ENCODE measurements around the gene IMMP2L.

- TF ChIP-seq CTCF (IDR thresholded peaks at IDR 0.05) (no peak), TCF7 (CRISPR knock-in tag; IDR thresholded peaks at IDR 0.05; ENCODE audit: low read depth) (no peak), ZBTB43 (CRISPR knock-in tag; IDR thresholded peaks at IDR 0.05) (no peak), MAX (CRISPR knock-in tag; IDR thresholded peaks at IDR 0.05) (no peak), TEAD4 (CRISPR knock-in tag; IDR thresholded peaks at IDR 0.05) (no peak), ELF4 (CRISPR knock-in tag; IDR thresholded peaks at IDR 0.05; ENCODE audit: low read depth) (no peak), USF1 (CRISPR knock-in tag; IDR thresholded peaks at IDR 0.05) (no peak), ATF2 (CRISPR knock-in tag; IDR thresholded peaks at IDR 0.05; ENCODE audit: borderline replicate concordance, low read depth) (no peak), PRDM15 (CRISPR knock-in tag; IDR thresholded peaks at IDR 0.05) (no peak), ESRRA (CRISPR knock-in tag; IDR thresholded peaks at IDR 0.05; ENCODE audit: borderline replicate concordance) (no peak)
These were observed 475.8 kb downstream of the IMMP2L start for GRCh38 chr7:111086532-111086931.

Data from WTC11 (cell line).